DND-41 (cell line): ENCODE results near the gene PFKFB2.

Experiments
- CTCF ChIP-seq: IDR thresholded peaks from 2 replicates; pipeline ENCODE4 v1.5.1; 2012; ENCODE audit warnings: borderline replicate concordance, low read length, moderate library complexity, mild to moderate bottlenecking; ENCODE audit not compliant: poor library complexity, severe bottlenecking; ENCODE audit errors: extremely low read depth
- EZH2 ChIP-seq: IDR thresholded peaks from 3 replicates; pipeline ENCODE4 v1.6.1; 2012; ENCODE audit warnings: borderline replicate concordance, low read depth, mild to moderate bottlenecking, moderate library complexity, low read length, inconsistent platforms; ENCODE audit not compliant: severe bottlenecking

GRCh38 chr1:207006914-207007313 lies 46.2 kb upstream of the PFKFB2 start:
- TF ChIP-seq CTCF (no peak), EZH2 (no peak)
